HepG2 (cell line): ENCODE measurements around the gene STX1B. TPM values are rescaled to one million over a fixed set of nuclear protein-coding genes. Genes with fewer than 3 reads are reported as not detected.

Experiments
- BRD4 ChIP-seq: sonication (generic); formaldehyde crosslinking; IDR thresholded peaks from 2 replicates; pipeline ENCODE4 v1.4.0; 2020; ENCODE audit warnings: missing genetic modification reagents
- CHD2 ChIP-seq: IDR thresholded peaks from 2 replicates; pipeline ENCODE4 v1.6.1; 2011; ENCODE audit warnings: low read depth, low read length, improper control_type of control experiment
- GTF3A ChIP-seq: sonication (generic); formaldehyde crosslinking; conservative IDR thresholded peaks from 2 replicates; pipeline ENCODE4 v1.4.0; 2020; ENCODE audit warnings: mild to moderate bottlenecking, missing genetic modification reagents
- IKZF1 ChIP-seq: fragments of 450-650 bp; IDR thresholded peaks from 2 replicates; pipeline ENCODE4 v1.7.1; 2016
- MATR3 ChIP-seq: sonication (generic); formaldehyde crosslinking; IDR thresholded peaks from 2 replicates; pipeline ENCODE4 v1.4.0; 2020; ENCODE audit warnings: missing genetic modification reagents
- SRSF9 ChIP-seq: fragments of 200-400 bp; formaldehyde crosslinking; IDR thresholded peaks from 2 replicates; pipeline ENCODE4 v1.6.1; 2018; ENCODE audit warnings: borderline replicate concordance, mild to moderate bottlenecking, low read depth, low read length; ENCODE audit not compliant: insufficient read depth, poor library complexity, severe bottlenecking
- TRIM24 ChIP-seq: sonication (generic); formaldehyde crosslinking; IDR thresholded peaks from 2 replicates; pipeline ENCODE4 v1.8.0; 2022; ENCODE audit warnings: mild to moderate bottlenecking, missing genetic modification reagents
- ZFAT ChIP-seq: sonication (generic); formaldehyde crosslinking; conservative IDR thresholded peaks from 2 replicates; pipeline ENCODE4 v1.8.1; 2023; ENCODE audit warnings: missing genetic modification reagents, inconsistent platforms
- ZFP62 ChIP-seq: sonication (generic); formaldehyde crosslinking; IDR thresholded peaks from 2 replicates; pipeline ENCODE4 v1.4.0; 2020; ENCODE audit warnings: missing genetic modification reagents
- ZKSCAN8 ChIP-seq: IDR thresholded peaks from 2 replicates; pipeline ENCODE4 v1.6.1; 2016; ENCODE audit warnings: borderline replicate concordance, missing genetic modification reagents, missing compliant biosample characterization
- ZMYM3 ChIP-seq: sonication (generic); formaldehyde crosslinking; IDR thresholded peaks from 2 replicates; pipeline ENCODE4 v1.5.1; 2020; ENCODE audit warnings: mild to moderate bottlenecking, missing genetic modification reagents
- ZNF143 ChIP-seq: sonication (generic); formaldehyde crosslinking; IDR thresholded peaks from 2 replicates; pipeline ENCODE4 v1.4.0; 2020; ENCODE audit warnings: missing genetic modification reagents
- ZNF383 ChIP-seq: sonication (generic); formaldehyde crosslinking; IDR thresholded peaks from 2 replicates; pipeline ENCODE4 v1.4.0; 2020; ENCODE audit warnings: missing genetic modification reagents, mild to moderate bottlenecking, borderline replicate concordance
- ZNF431 ChIP-seq: sonication (generic); formaldehyde crosslinking; IDR thresholded peaks from 2 replicates; pipeline ENCODE4 v1.9.0; 2022; ENCODE audit warnings: missing genetic modification reagents, low read depth, mild to moderate bottlenecking, borderline replicate concordance
- ZNF446 ChIP-seq: sonication (generic); formaldehyde crosslinking; IDR thresholded peaks from 2 replicates; pipeline ENCODE4 v1.5.0; 2020; ENCODE audit warnings: mild to moderate bottlenecking, missing genetic modification reagents
- ZNF775 ChIP-seq: sonication (generic); formaldehyde crosslinking; IDR thresholded peaks from 2 replicates; pipeline ENCODE4 v1.4.0; 2020; ENCODE audit warnings: missing genetic modification reagents, mild to moderate bottlenecking, moderate library complexity, borderline replicate concordance
- polyA plus RNA-seq, 8 experiments: library from polyadenylated mRNA; depleted of rRNA in 3 of 8; stranded (reverse) in 7 of 8; unstranded in 1 of 8; fragments of >200 nt; fragmentation: Illumina TruSeq in 4 of 8; extraction: Trizol in 4 of 8; gene quantifications; 2 replicates each; pipeline versions ENCODE4 v1.2.1 to v1.2.3, GENCODE V29; 2011 to 2016; ENCODE audit warnings: low read depth in 4 of 8, missing spikeins in 1 of 8, mixed read lengths in 1 of 8; ENCODE audit not compliant: insufficient read depth in 1 of 8
- total RNA-seq, 5 experiments: library from RNA; depleted of rRNA; stranded (reverse); fragments of >200 nt; fragmentation: Illumina TruSeq; extraction: Trizol; gene quantifications; 2 replicates each; pipeline ENCODE4 v1.2.3, GENCODE V29; 2016; ENCODE audit warnings: low read depth in 1 of 5
- TF ChIP-seq, protein P1 (sequence below): sonication (generic); formaldehyde crosslinking; IDR thresholded peaks from 2 replicates; pipeline ENCODE4 v1.4.0; 2020; ENCODE audit warnings: missing genetic modification reagents
- TF ChIP-seq, protein P2 (sequence below), 2 experiments: sonication (generic) in 1 of 2; formaldehyde crosslinking in 1 of 2; IDR thresholded peaks; 2 replicates each; pipeline versions ENCODE4 v1.5.1 to v1.6.1; 2011 to 2020; ENCODE audit warnings: borderline replicate concordance in 1 of 2, low read depth in 1 of 2, low read length in 1 of 2, mild to moderate bottlenecking in 1 of 2, missing genetic modification reagents in 1 of 2, moderate library complexity in 1 of 2
- TF ChIP-seq, protein P3 (sequence below): sonication (generic); formaldehyde crosslinking; IDR thresholded peaks from 2 replicates; pipeline ENCODE4 v1.5.0; 2020; ENCODE audit warnings: missing genetic modification reagents

STX1B gene
- total and polyA plus RNA-seq, 2 of the 13 experiments (the other 11 are each of a cell fraction or from before 2014, with no cell fraction given) = 2.1 to 3.0 TPM

- TF ChIP-seq, protein P1, sequence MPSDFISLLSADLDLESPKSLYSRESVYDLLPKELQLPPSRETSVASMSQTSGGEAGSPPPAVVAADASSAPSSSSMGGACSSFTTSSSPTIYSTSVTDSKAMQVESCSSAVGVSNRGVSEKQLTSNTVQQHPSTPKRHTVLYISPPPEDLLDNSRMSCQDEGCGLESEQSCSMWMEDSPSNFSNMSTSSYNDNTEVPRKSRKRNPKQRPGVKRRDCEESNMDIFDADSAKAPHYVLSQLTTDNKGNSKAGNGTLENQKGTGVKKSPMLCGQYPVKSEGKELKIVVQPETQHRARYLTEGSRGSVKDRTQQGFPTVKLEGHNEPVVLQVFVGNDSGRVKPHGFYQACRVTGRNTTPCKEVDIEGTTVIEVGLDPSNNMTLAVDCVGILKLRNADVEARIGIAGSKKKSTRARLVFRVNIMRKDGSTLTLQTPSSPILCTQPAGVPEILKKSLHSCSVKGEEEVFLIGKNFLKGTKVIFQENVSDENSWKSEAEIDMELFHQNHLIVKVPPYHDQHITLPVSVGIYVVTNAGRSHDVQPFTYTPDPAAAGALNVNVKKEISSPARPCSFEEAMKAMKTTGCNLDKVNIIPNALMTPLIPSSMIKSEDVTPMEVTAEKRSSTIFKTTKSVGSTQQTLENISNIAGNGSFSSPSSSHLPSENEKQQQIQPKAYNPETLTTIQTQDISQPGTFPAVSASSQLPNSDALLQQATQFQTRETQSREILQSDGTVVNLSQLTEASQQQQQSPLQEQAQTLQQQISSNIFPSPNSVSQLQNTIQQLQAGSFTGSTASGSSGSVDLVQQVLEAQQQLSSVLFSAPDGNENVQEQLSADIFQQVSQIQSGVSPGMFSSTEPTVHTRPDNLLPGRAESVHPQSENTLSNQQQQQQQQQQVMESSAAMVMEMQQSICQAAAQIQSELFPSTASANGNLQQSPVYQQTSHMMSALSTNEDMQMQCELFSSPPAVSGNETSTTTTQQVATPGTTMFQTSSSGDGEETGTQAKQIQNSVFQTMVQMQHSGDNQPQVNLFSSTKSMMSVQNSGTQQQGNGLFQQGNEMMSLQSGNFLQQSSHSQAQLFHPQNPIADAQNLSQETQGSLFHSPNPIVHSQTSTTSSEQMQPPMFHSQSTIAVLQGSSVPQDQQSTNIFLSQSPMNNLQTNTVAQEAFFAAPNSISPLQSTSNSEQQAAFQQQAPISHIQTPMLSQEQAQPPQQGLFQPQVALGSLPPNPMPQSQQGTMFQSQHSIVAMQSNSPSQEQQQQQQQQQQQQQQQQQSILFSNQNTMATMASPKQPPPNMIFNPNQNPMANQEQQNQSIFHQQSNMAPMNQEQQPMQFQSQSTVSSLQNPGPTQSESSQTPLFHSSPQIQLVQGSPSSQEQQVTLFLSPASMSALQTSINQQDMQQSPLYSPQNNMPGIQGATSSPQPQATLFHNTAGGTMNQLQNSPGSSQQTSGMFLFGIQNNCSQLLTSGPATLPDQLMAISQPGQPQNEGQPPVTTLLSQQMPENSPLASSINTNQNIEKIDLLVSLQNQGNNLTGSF (CRISPR knock-in tag) = no peak
- TF ChIP-seq ZMYM3 (CRISPR knock-in tag) = no peak
- no peak for TF ChIP-seq ZNF775 (CRISPR knock-in tag)
- no peak for TF ChIP-seq SRSF9
- peak; percentile 67; the same call in 1 of the 2 replicates for TF ChIP-seq ZNF446 (CRISPR knock-in tag)
- no peak for TF ChIP-seq ZFAT
- TF ChIP-seq GTF3A (CRISPR knock-in tag) = no peak
- no peak for TF ChIP-seq IKZF1
- TF ChIP-seq MATR3 (CRISPR knock-in tag) = no peak; the same call in 1 of the 2 replicates
- TF ChIP-seq ZNF431 (CRISPR knock-in tag) = 0 out of 2 replicates have a peak, but pooled peaks have one; percentile 18
- no peak for TF ChIP-seq CHD2
- TF ChIP-seq ZNF383 = no peak
- TF ChIP-seq ZFP62 (CRISPR knock-in tag) = no peak
- no peak for TF ChIP-seq BRD4 (CRISPR knock-in tag)
- TF ChIP-seq ZNF143 (CRISPR knock-in tag) = peak; percentile 98
- no peak for TF ChIP-seq TRIM24 (CRISPR knock-in tag)
- TF ChIP-seq ZKSCAN8 (CRISPR knock-in tag) = no peak
- TF ChIP-seq, protein P2, sequence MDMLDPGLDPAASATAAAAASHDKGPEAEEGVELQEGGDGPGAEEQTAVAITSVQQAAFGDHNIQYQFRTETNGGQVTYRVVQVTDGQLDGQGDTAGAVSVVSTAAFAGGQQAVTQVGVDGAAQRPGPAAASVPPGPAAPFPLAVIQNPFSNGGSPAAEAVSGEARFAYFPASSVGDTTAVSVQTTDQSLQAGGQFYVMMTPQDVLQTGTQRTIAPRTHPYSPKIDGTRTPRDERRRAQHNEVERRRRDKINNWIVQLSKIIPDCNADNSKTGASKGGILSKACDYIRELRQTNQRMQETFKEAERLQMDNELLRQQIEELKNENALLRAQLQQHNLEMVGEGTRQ (IDR thresholded peaks at IDR 0.05; ENCODE audit: low read depth, low read length) = no peak
- TF ChIP-seq, protein P2 (CRISPR knock-in tag; IDR thresholded peaks at IDR 0.05; ENCODE audit: borderline replicate concordance) = no peak
- TF ChIP-seq, protein P3, sequence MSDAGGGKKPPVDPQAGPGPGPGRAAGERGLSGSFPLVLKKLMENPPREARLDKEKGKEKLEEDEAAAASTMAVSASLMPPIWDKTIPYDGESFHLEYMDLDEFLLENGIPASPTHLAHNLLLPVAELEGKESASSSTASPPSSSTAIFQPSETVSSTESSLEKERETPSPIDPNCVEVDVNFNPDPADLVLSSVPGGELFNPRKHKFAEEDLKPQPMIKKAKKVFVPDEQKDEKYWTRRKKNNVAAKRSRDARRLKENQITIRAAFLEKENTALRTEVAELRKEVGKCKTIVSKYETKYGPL = no peak
Observed at GRCh38 chr16:31033709-31034492, 23.5 kb upstream of the STX1B start (continued).
